ENCODE data around the gene ZMYND19.

GRCh38 chr9:137545123-137545522 lies 45.2 kb downstream of the ZMYND19 start:
- TF ChIP-seq CTCF (IDR thresholded peaks at IDR 0.05; ENCODE audit: control extremely low read depth in 1 of 3, insufficient read depth in 1 of 3, low read depth in 1 of 3, low read length in 3 of 3) (no peak), ATF2 (IDR thresholded peaks at IDR 0.05; ENCODE audit: low read length) (no peak), ZNF274 (IDR thresholded peaks at IDR 0.05; ENCODE audit: borderline replicate concordance, extremely low read depth, low read length) (no peak), GABPA (IDR thresholded peaks at IDR 0.05; ENCODE audit: borderline replicate concordance, insufficient read depth, low read length) (no peak)

All from H1 (cell line).